H1 (cell line): ENCODE measurements around the gene KLHDC4. TPM values are rescaled to one million over a fixed set of nuclear protein-coding genes. Genes with fewer than 3 reads are reported as not detected.

Source experiments
- CTCF ChIA-PET: fragments of 300-600 bp; sonication (Branson Sonifier 250); formaldehyde crosslinking; loops from one replicate; lab custom pipeline; 2021; ENCODE audit not compliant: partially characterized antibody; lab: Charles Lee
- POLR2A ChIA-PET: fragments of 300-600 bp; sonication (Branson Sonifier 250); formaldehyde crosslinking; loops from one replicate; lab custom pipeline; 2021; ENCODE audit warnings: inconsistent platforms; ENCODE audit not compliant: partially characterized antibody; lab: Charles Lee
- DNase-seq, 2 experiments: peaks; one replicate each; pipeline versions ENCODE4 v3.0.0 to v3.0.0-alpha.2; 2010 to 2022; ENCODE audit warnings: low spot score in 2 of 2, low read depth in 1 of 2, mixed read lengths in 1 of 2
- FAIRE-seq: peaks from 2 replicates; lab custom pipeline; 2011; peaks lifted over from hg19 to GRCh38; lab: Jason Lieb, UNC
- H2AFZ ChIP-seq: 2 replicates; pipeline ENCODE4 v1.8.1; 2012; ENCODE audit warnings: low read length, inconsistent platforms
- H2AK5ac ChIP-seq: 2 replicates; pipeline ENCODE4 v1.6.1; 2013; ENCODE audit warnings: low read depth, low read length
- H2BK120ac ChIP-seq: replicated peaks from 2 replicates; pipeline ENCODE3; 2013; ENCODE audit warnings: low read depth, low read length, inconsistent platforms
- H2BK12ac ChIP-seq: 2 replicates; pipeline ENCODE4 v1.6.1; 2013; ENCODE audit warnings: low read depth, low read length
- H2BK15ac ChIP-seq: 2 replicates; pipeline ENCODE4 v1.6.1; 2013; ENCODE audit warnings: low read length
- H2BK20ac ChIP-seq: 2 replicates; pipeline ENCODE4 v1.6.1; 2013; ENCODE audit warnings: low read length
- H2BK5ac ChIP-seq: 2 replicates; pipeline ENCODE4 v1.6.1; 2013; ENCODE audit warnings: low read depth, low read length
- H3K14ac ChIP-seq: 2 replicates; pipeline ENCODE4 v1.6.1; 2013; ENCODE audit warnings: inconsistent platforms; ENCODE audit not compliant: insufficient read length
- H3K18ac ChIP-seq: 2 replicates; pipeline ENCODE4 v1.6.1; 2013; ENCODE audit warnings: low read length; ENCODE audit errors: extremely low read depth
- H3K23ac ChIP-seq: 2 replicates; pipeline ENCODE4 v1.6.1; 2013; ENCODE audit warnings: inconsistent platforms; ENCODE audit not compliant: insufficient read length
- H3K23me2 ChIP-seq: 2 replicates; pipeline ENCODE4 v1.6.1; 2013; ENCODE audit warnings: low read depth, low read length
- H3K27ac ChIP-seq: 2 replicates; pipeline ENCODE4 v1.6.1; 2011; ENCODE audit warnings: low read depth, low read length, inconsistent platforms
- H3K27me3 ChIP-seq, 4 experiments: replicated peaks in 1 of 4; 1 replicate in 1 of 4; 2 replicates in 3 of 4; pipeline versions ENCODE4 v1.6.1 to v1.8.1; 2011 to 2013; ENCODE audit warnings: low read length in 3 of 4, mild to moderate bottlenecking in 3 of 4, inconsistent platforms in 2 of 4, mixed read lengths in 2 of 4, moderate library complexity in 1 of 4; ENCODE audit not compliant: control insufficient read depth in 3 of 4, insufficient read depth in 3 of 4; ENCODE audit errors: extremely low read depth in 1 of 4
- H3K36me3 ChIP-seq, 4 experiments: 2 replicates each; pipeline versions ENCODE4 v1.6.1 to v1.8.1; 2011 to 2013; ENCODE audit warnings: mild to moderate bottlenecking in 4 of 4, low read length in 3 of 4, moderate library complexity in 2 of 4, control low read depth in 1 of 4, inconsistent platforms in 1 of 4; ENCODE audit not compliant: insufficient read depth in 4 of 4, control insufficient read depth in 2 of 4
- H3K4ac ChIP-seq: replicated peaks from 2 replicates; pipeline ENCODE3; 2013; ENCODE audit warnings: low read length, low read depth, mixed read lengths, inconsistent platforms; ENCODE audit not compliant: insufficient read length
- H3K4me1 ChIP-seq, 4 experiments: replicated peaks in 1 of 4; 1 replicate in 1 of 4; 2 replicates in 3 of 4; pipeline versions ENCODE4 v1.6.1 to v1.8.1; 2011 to 2013; ENCODE audit warnings: low read length in 3 of 4, inconsistent platforms in 2 of 4, mixed read lengths in 1 of 4; ENCODE audit not compliant: insufficient read depth in 4 of 4, control insufficient read depth in 3 of 4
- H3K4me2 ChIP-seq, 2 experiments: 2 replicates each; pipeline versions ENCODE4 v1.6.1 to v1.8.1; 2011 to 2013; ENCODE audit warnings: low read depth in 2 of 2, low read length in 2 of 2, control low read depth in 1 of 2, inconsistent platforms in 1 of 2, mild to moderate bottlenecking in 1 of 2; ENCODE audit not compliant: insufficient read depth in 1 of 2
- H3K4me3 ChIP-seq, 4 experiments: fragments of 200-600, 300-600 bp in 1 of 4; sonication (generic), shearing (Covaris generic), sonication (Bioruptor Twin) in 1 of 4; 2 replicates each; pipeline versions ENCODE4 v1.5.1 to v1.8.1; 2011 to 2016; ENCODE audit warnings: low read length in 4 of 4, low read depth in 3 of 4, control low read depth in 2 of 4, inconsistent platforms in 2 of 4, mild to moderate bottlenecking in 2 of 4, mixed read lengths in 1 of 4, moderate library complexity in 1 of 4; ENCODE audit not compliant: insufficient read depth in 2 of 4; ENCODE audit errors: extremely low read depth in 1 of 4
- H3K56ac ChIP-seq: replicated peaks from 2 replicates; pipeline ENCODE3; 2013; ENCODE audit warnings: low read depth, mild to moderate bottlenecking, mixed read lengths, low read length, inconsistent platforms; ENCODE audit not compliant: insufficient read length
- H3K79me1 ChIP-seq: 2 replicates; pipeline ENCODE4 v1.6.1; 2013; ENCODE audit warnings: low read depth, low read length, control low read depth
- H3K79me2 ChIP-seq, 2 experiments: 2 replicates each; pipeline versions ENCODE4 v1.6.1 to v1.8.1; 2012 to 2013; ENCODE audit warnings: low read length in 2 of 2, mild to moderate bottlenecking in 2 of 2, inconsistent platforms in 1 of 2; ENCODE audit not compliant: insufficient read depth in 2 of 2, control insufficient read depth in 1 of 2
- H3K9ac ChIP-seq, 4 experiments: replicated peaks in 1 of 4; 1 replicate in 1 of 4; 2 replicates in 3 of 4; pipeline versions ENCODE4 v1.6.1 to v1.8.1; 2011 to 2013; ENCODE audit warnings: low read depth in 3 of 4, low read length in 3 of 4, control low read depth in 2 of 4, mild to moderate bottlenecking in 2 of 4, moderate library complexity in 2 of 4, inconsistent platforms in 1 of 4; ENCODE audit errors: extremely low read depth in 1 of 4
- H3K9me3 ChIP-seq, 2 experiments: 2 replicates each; pipeline versions ENCODE4 v1.6.1 to v1.8.1; 2012 to 2013; ENCODE audit warnings: mild to moderate bottlenecking in 2 of 2, moderate library complexity in 2 of 2, control low read depth in 1 of 2, inconsistent platforms in 1 of 2, low read depth in 1 of 2, low read length in 1 of 2, mixed read lengths in 1 of 2; ENCODE audit not compliant: insufficient read depth in 2 of 2
- H4K20me1 ChIP-seq, 2 experiments: replicated peaks in 1 of 2; 2 replicates each; pipeline versions ENCODE3 to v1.8.1; 2011 to 2013; ENCODE audit warnings: inconsistent platforms in 2 of 2, low read length in 2 of 2, mild to moderate bottlenecking in 1 of 2; ENCODE audit not compliant: insufficient read depth in 2 of 2, control insufficient read depth in 1 of 2
- H4K5ac ChIP-seq: 2 replicates; pipeline ENCODE4 v1.6.1; 2013; ENCODE audit warnings: low read length, low read depth, mixed read lengths, inconsistent platforms; ENCODE audit not compliant: insufficient read length
- H4K8ac ChIP-seq: 2 replicates; pipeline ENCODE4 v1.8.0; 2013; ENCODE audit warnings: mild to moderate bottlenecking, moderate library complexity, low read length, inconsistent platforms; ENCODE audit not compliant: insufficient read depth; ENCODE audit errors: extremely low read depth
- H4K91ac ChIP-seq: replicated peaks from 2 replicates; pipeline ENCODE3; 2013; ENCODE audit warnings: low read length, mixed read lengths, inconsistent platforms; ENCODE audit not compliant: insufficient read length
- NRF1 ChIP-seq: IDR thresholded peaks from 2 replicates; pipeline ENCODE4 v1.6.1; 2011; ENCODE audit warnings: mild to moderate bottlenecking, low read depth, low read length, improper control_type of control experiment
- POLR2A ChIP-seq, 2 experiments: IDR thresholded peaks; 1 replicate in 1 of 2; 2 replicates in 1 of 2; pipeline ENCODE4 v1.6.1; 2011; ENCODE audit warnings: low read depth in 2 of 2, low read length in 2 of 2, mild to moderate bottlenecking in 2 of 2; ENCODE audit errors: control extremely low read depth in 1 of 2
- RBBP5 ChIP-seq: IDR thresholded peaks from 2 replicates; pipeline ENCODE4 v1.7.1; 2012; ENCODE audit warnings: low read depth, mild to moderate bottlenecking, inconsistent platforms, low read length, moderate library complexity, borderline replicate concordance
- RFX5 ChIP-seq: IDR thresholded peaks from 2 replicates; pipeline ENCODE4 v1.6.1; 2011; ENCODE audit warnings: low read depth, low read length, improper control_type of control experiment, borderline replicate concordance
- RNF2 ChIP-seq: fragments of 200-900, 300-1000 bp; sonication (generic); IDR thresholded peaks from 2 replicates; pipeline ENCODE4 v1.7.1; 2016; ENCODE audit warnings: borderline replicate concordance, low read depth, mild to moderate bottlenecking, antibody characterized with exemption, low read length; ENCODE audit not compliant: poor library complexity, severe bottlenecking; ENCODE audit errors: missing control alignments
- SIRT6 ChIP-seq: IDR thresholded peaks from one replicate; pipeline ENCODE4 v1.7.1; 2012; ENCODE audit warnings: low read length, inconsistent platforms
- SRF ChIP-seq: IDR thresholded peaks from 2 replicates; pipeline ENCODE4 v1.6.1; 2011; ENCODE audit warnings: mild to moderate bottlenecking, low read depth, low read length, moderate library complexity
- TAF7 ChIP-seq: optimal IDR thresholded peaks from 2 replicates; pipeline ENCODE3; 2011; ENCODE audit warnings: low read depth, mild to moderate bottlenecking, inconsistent platforms, low read length, moderate library complexity, borderline replicate concordance
- TCF12 ChIP-seq: IDR thresholded peaks from 2 replicates; pipeline ENCODE4 v1.6.1; 2011; ENCODE audit warnings: low read depth, mild to moderate bottlenecking, low read length
- YY1 ChIP-seq: IDR thresholded peaks from 2 replicates; pipeline ENCODE4 v1.6.1; 2011; ENCODE audit warnings: low read depth, mild to moderate bottlenecking, low read length
- WGBS, 2 experiments: shearing (Covaris generic) in 1 of 2; methylation state at CpG; one replicate each; pipeline versions ENCODE4 v1.1.6 to v1.1.7; 2013 to 2015; ENCODE audit warnings: low lambda C conversion rate in 2 of 2, mixed read lengths in 2 of 2, inconsistent platforms in 1 of 2, low coverage in 1 of 2, missing lambda C conversion rate in 1 of 2; ENCODE audit not compliant: insufficient replicate concordance in 2 of 2, insufficient coverage in 1 of 2, insufficient read length in 1 of 2; ENCODE audit errors: extremely low coverage in 1 of 2, missing lambda C conversion rate in 1 of 2; 5-methylcytosine and 5-hydroxymethylcytosine counted together
- polyA plus RNA-seq, 7 experiments: library from polyadenylated mRNA; depleted of rRNA in 3 of 7; stranded (reverse) in 5 of 7; unstranded in 2 of 7; fragments of >200 nt in 5 of 7; fragments of 200-250 nt in 2 of 7; gene quantifications; 1 replicate in 5 of 7; 2 replicates in 1 of 7; 4 replicates in 1 of 7; pipeline versions ENCODE4 v1.2.1 to v1.2.3, GENCODE V29; 2011 to 2013; ENCODE audit warnings: missing spikeins in 2 of 7, mixed read lengths in 2 of 7
- total RNA-seq: library from RNA; stranded (reverse); fragmentation: NEBNext Ultra II Directional; extraction: Animal tissue kit (Norgen Biotek cat#: 25700); gene quantifications from 2 replicates; pipeline ENCODE4 v1.2.1, GENCODE V29; 2021
- TF ChIP-seq, protein P1 (sequence below), 3 experiments: IDR thresholded peaks; 1 replicate in 2 of 3; 2 replicates in 1 of 3; pipeline versions ENCODE4 v1.5.1 to v1.6.1; 2011; ENCODE audit warnings: low read length in 3 of 3, mild to moderate bottlenecking in 3 of 3, inconsistent platforms in 2 of 3, low read depth in 1 of 3, moderate library complexity in 1 of 3; ENCODE audit not compliant: insufficient read depth in 1 of 3; ENCODE audit errors: control extremely low read depth in 1 of 3

Gene KLHDC4
- total and polyA plus RNA-seq, 2 of the 8 experiments (the other 6 are each of a cell fraction or from before 2014, with no cell fraction given), result 23.7 to 63.9 TPM

DNA sequence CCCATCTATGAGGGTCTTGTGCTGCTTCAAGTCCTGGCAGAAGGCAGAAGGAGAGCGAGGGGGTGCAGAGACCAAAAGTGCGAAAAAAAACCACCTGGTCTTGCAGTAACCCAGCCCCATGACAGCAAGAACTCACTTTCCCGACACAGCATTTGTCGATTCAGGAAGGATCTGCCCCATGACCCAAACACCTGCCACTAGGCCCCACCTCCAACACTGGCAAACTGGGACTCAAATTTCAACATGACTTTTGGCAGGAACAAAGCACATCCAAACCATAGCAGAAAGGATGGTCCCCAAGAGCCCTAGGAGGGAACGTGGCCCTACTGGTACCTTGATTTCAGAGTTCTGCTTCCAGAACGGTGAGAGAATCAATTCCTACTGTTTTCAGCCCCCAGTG is 34.7 kb upstream of the KLHDC4 start:
- no peak overlapping the region; a peak in 1 of 7 replicates for H3K9ac ChIP-seq
- H3K4me2 ChIP-seq, result no peak overlapping the region
- H3K23me2 ChIP-seq, result no peaks in the 10 kb centered on the region
- H3K4me1 ChIP-seq, result no peaks in the 10 kb centered on the region
- no peak overlapping the region for H3K18ac ChIP-seq
- DNase-seq, result no peak
- H3K4ac ChIP-seq, result no peak overlapping the region
- H2BK12ac ChIP-seq, result no peak overlapping the region
- H2BK15ac ChIP-seq, result no peak overlapping the region
- no peak overlapping the region for H2AK5ac ChIP-seq
- H3K36me3 ChIP-seq, result no peaks in the 10 kb centered on the region
- no peaks in the 10 kb centered on the region for H4K20me1 ChIP-seq
- H2AFZ ChIP-seq, result no peak overlapping the region
- no peak overlapping the region for H3K4me3 ChIP-seq
- H3K23ac ChIP-seq, result no peak overlapping the region
- no peak overlapping the region for H2BK5ac ChIP-seq
- no peaks in the 10 kb centered on the region for H3K79me1 ChIP-seq
- no peak overlapping the region for H4K8ac ChIP-seq
- H3K27me3 ChIP-seq, result no peaks in the 10 kb centered on the region
- H4K91ac ChIP-seq, result no peak overlapping the region
- H2BK20ac ChIP-seq, result no peak overlapping the region
- POLR2A ChIA-PET, result interaction anchor here (0.6 to 2.7 kb wide), 2 partner anchors 19 to 57 kb away, joined by 3 to 10 read pairs; no protein-coding TSS in a partner anchor
- WGBS, 2 experiments, result 97% methylated on average over 6 of the region's 6 CpGs; no CpG with 5 or more reads in 1 of the 2 experiments
- H3K14ac ChIP-seq, result no peak overlapping the region
- no peak for TF ChIP-seq TAF7
- TF ChIP-seq POLR2A (IDR thresholded peaks at IDR 0.05; ENCODE audit: control extremely low read depth in 1 of 2, low read depth in 2 of 2, low read length in 2 of 2), result no peak
- TF ChIP-seq, protein P1, sequence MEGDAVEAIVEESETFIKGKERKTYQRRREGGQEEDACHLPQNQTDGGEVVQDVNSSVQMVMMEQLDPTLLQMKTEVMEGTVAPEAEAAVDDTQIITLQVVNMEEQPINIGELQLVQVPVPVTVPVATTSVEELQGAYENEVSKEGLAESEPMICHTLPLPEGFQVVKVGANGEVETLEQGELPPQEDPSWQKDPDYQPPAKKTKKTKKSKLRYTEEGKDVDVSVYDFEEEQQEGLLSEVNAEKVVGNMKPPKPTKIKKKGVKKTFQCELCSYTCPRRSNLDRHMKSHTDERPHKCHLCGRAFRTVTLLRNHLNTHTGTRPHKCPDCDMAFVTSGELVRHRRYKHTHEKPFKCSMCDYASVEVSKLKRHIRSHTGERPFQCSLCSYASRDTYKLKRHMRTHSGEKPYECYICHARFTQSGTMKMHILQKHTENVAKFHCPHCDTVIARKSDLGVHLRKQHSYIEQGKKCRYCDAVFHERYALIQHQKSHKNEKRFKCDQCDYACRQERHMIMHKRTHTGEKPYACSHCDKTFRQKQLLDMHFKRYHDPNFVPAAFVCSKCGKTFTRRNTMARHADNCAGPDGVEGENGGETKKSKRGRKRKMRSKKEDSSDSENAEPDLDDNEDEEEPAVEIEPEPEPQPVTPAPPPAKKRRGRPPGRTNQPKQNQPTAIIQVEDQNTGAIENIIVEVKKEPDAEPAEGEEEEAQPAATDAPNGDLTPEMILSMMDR (IDR thresholded peaks at IDR 0.05; ENCODE audit: control extremely low read depth in 1 of 3, insufficient read depth in 1 of 3, low read depth in 1 of 3, low read length in 3 of 3), result no peak
- no peak for TF ChIP-seq SIRT6
- TF ChIP-seq RBBP5, result no peak
- TF ChIP-seq RFX5, result no peak
- no peak for TF ChIP-seq NRF1
- no peak for TF ChIP-seq RNF2
- TF ChIP-seq TCF12, result no peak
- no peak for TF ChIP-seq SRF
- no peak for TF ChIP-seq YY1
- TF ChIP-seq, all 59 proteins: peak for 0
- no peak overlapping the region for H3K56ac ChIP-seq
- no peak overlapping the region for H3K27ac ChIP-seq
- H4K5ac ChIP-seq, result no peak overlapping the region
- H2BK120ac ChIP-seq, result no peak overlapping the region
- CTCF ChIA-PET, result interaction anchor here (1.7 kb wide), 1 partner anchor 27 kb away, joined by 3 read pairs; no protein-coding TSS in a partner anchor
- H3K79me2 ChIP-seq, result no peaks in the 10 kb centered on the region
- no peaks in the 10 kb centered on the region for H3K9me3 ChIP-seq
- no peak for FAIRE-seq
